ENCODE measurements around the gene SPNS2. TPM values are rescaled to one million over a fixed set of nuclear protein-coding genes. Genes with fewer than 3 reads are reported as not detected.
A peak's percentile ranks its signal among the peaks of the same experiment; 100 is the strongest.

Gene SPNS2
- total and polyA plus RNA-seq, 10 of the 15 experiments (the other 5 are each of a cell fraction or from before 2014, with no cell fraction given): 0.04 to 1.1 (median 0.23) TPM; not detected in 2

GRCh38 chr17:4560837-4561256 lies 62.2 kb downstream of the SPNS2 start:
- Histone ChIP-seq H3K9ac (ENCODE audit: control insufficient read depth, insufficient read depth, low read length) (no peak overlapping the region), H4K20me1 (ENCODE audit: control insufficient read depth, insufficient read depth) (no peaks in the 10 kb centered on the region), H3K36me3 (ENCODE audit: control insufficient read depth in 2 of 2, insufficient read depth in 2 of 2, low read length in 1 of 2) (no peaks in the 10 kb centered on the region), H3K27ac (ENCODE audit: control insufficient read depth, insufficient read depth) (no peak overlapping the region), H2AFZ (ENCODE audit: control insufficient read depth, low read depth, low read length) (no peak overlapping the region), H3K4me1 (ENCODE audit: control insufficient read depth, insufficient read depth, low read length) (peaks cover 45% of the 10 kb centered on the region), H3K4me2 (ENCODE audit: control insufficient read depth, insufficient read depth) (no peak overlapping the region), H3K4me3 (no peak overlapping the region), H3K9me3 (replicated peaks; ENCODE audit: control insufficient read depth, insufficient read depth, low read length) (no peaks in the 10 kb centered on the region; the same call in 1 of the 3 replicates), H3K27me3 (replicated peaks in 1 of 2; ENCODE audit: control insufficient read depth in 2 of 2, insufficient read depth in 2 of 2, low read length in 1 of 2) (no peaks in the 10 kb centered on the region), H3K79me2 (ENCODE audit: control insufficient read depth, insufficient read depth, low read length) (no peaks in the 10 kb centered on the region)
- BruUV-seq (replicated peaks): no TSS peak
- intact Hi-C loops (cut with micrococcal nuclease; ENCODE audit: unreplicated experiment) (loop anchor here (10.0 kb wide), 1 partner anchor 136 kb away; no protein-coding TSS in a partner anchor), in situ Hi-C loops (cut with MboI) (no loop called here)
- no peak for TF ChIP-seq IKZF1 (conservative IDR thresholded peaks at IDR 0.05)
- peak; percentile 40 to 69; a peak in 3 of 4 replicates for TF ChIP-seq BHLHE40 (IDR thresholded peaks at IDR 0.05; ENCODE audit: borderline replicate concordance in 1 of 2, low read depth in 2 of 2, low read length in 1 of 2)
- TF ChIP-seq USF1 (IDR thresholded peaks at IDR 0.05; ENCODE audit: borderline replicate concordance, extremely low read length, insufficient read depth, low read depth, low read length): peak; percentile 39
- TF ChIP-seq POLR2AphosphoS5 (IDR thresholded peaks at IDR 0.05; ENCODE audit: low read length): no peak
- TF ChIP-seq MEF2B (IDR thresholded peaks at IDR 0.05; ENCODE audit: partially characterized antibody, poor library complexity, severe bottlenecking): no peak
- ChIA-PET CTCF (interaction anchor here (1.6 kb wide), 1 partner anchor 140 kb away, joined by 4 read pairs; no protein-coding TSS in a partner anchor), POLR2A (no interaction called here), RAD21 (ENCODE audit: unreplicated experiment) (no interaction called here), SMC1A (ENCODE audit: uncharacterized antibody, unreplicated experiment) (no interaction called here)
- peak; percentile 41 for FAIRE-seq
- 49% methylated on average over 11 of the region's 11 CpGs for WGBS (ENCODE audit: insufficient coverage, insufficient replicate concordance, low lambda C conversion rate, missing lambda C conversion rate)
- ATAC-seq: no peak
- no peak for DNase-seq (ENCODE audit: low read depth, low spot score)
